ENCODE data around the gene TNFRSF14. TPM values are rescaled to one million over a fixed set of nuclear protein-coding genes. Genes with fewer than 3 reads are reported as not detected.

The TNFRSF14 gene
- total RNA-seq, 1 experiment from 2014 or later = 303 TPM

- no peak for DNase-seq (ENCODE audit: low read depth, low spot score)
- in situ Hi-C loops (cut with HindIII; ENCODE audit: low pct_unique_long_range_greater_than_20kb, low sequenced_read_pairs) = no loop called here
Observed at GRCh38 chr1:2612591-2613365, 56.6 kb downstream of the TNFRSF14 start.

Other genes starting within 250 kb of the TNFRSF14 start
- 11.3 and 17.8 TPM in 2 replicates for gene MORN1, start 164.8 kb upstream of the TNFRSF14 start, total RNA-seq (2014; rRNA removed; shearing (Covaris generic))
- gene RER1, start 164.5 kb upstream of the TNFRSF14 start, total RNA-seq (2014; rRNA removed; shearing (Covaris generic)) = 178 and 181 TPM in 2 replicates
- gene PEX10, start 143.8 kb upstream of the TNFRSF14 start, total RNA-seq (2014; rRNA removed; shearing (Covaris generic)) = 41.9 and 53.7 TPM in 2 replicates
- gene PLCH2, start 80.1 kb upstream of the TNFRSF14 start, total RNA-seq (2014; rRNA removed; shearing (Covaris generic)) = 0.03 TPM in 1 of 2 replicates, not detected in the other
- gene PANK4, start 29.8 kb upstream of the TNFRSF14 start, total RNA-seq (2014; rRNA removed; shearing (Covaris generic)) = 10.6 and 16.2 TPM in 2 replicates
- gene HES5, start 26.1 kb upstream of the TNFRSF14 start, total RNA-seq (2014; rRNA removed; shearing (Covaris generic)) = not detected in 2 replicates
- 11.4 and 11.7 TPM in 2 replicates for gene PRXL2B, start 30.4 kb downstream of the TNFRSF14 start, total RNA-seq (2014; rRNA removed; shearing (Covaris generic))
- gene MMEL1, start 76.6 kb downstream of the TNFRSF14 start, total RNA-seq (2014; rRNA removed; shearing (Covaris generic)) = not detected in 2 replicates
- gene TTC34, start 245.3 kb downstream of the TNFRSF14 start, total RNA-seq (2014; rRNA removed; shearing (Covaris generic)) = 0.03 TPM in 2 replicates